Measurements from ENCODE around the gene SART1.

The SART1 gene

GRCh38 chr11:65941720-65942310 is 19.7 kb upstream of the SART1 start:
- TF ChIP-seq POLR2AphosphoS5 (IDR thresholded peaks at IDR 0.05; ENCODE audit: low read depth, low read length) (no peak), FOXP2 (optimal IDR thresholded peaks at IDR 0.05; ENCODE audit: borderline replicate concordance, extremely low read depth, extremely low read length, insufficient read depth) (no peak), REST (IDR thresholded peaks at IDR 0.05; ENCODE audit: insufficient read depth in 1 of 2, low read depth in 2 of 2, low read length in 2 of 2) (no peak), TAF1 (IDR thresholded peaks at IDR 0.05; ENCODE audit: borderline replicate concordance, insufficient read depth, low read length) (no peak), SIN3A (IDR thresholded peaks at IDR 0.05; ENCODE audit: borderline replicate concordance, insufficient read depth, low read length) (no peak)

- TF ChIP-seq FOXP2 (optimal IDR thresholded peaks at IDR 0.05; ENCODE audit: borderline replicate concordance, extremely low read depth, extremely low read length, insufficient read depth), result no peak
- TF ChIP-seq POLR2AphosphoS5 (IDR thresholded peaks at IDR 0.05; ENCODE audit: low read depth, low read length), result no peak
- no peak for TF ChIP-seq SIN3A (IDR thresholded peaks at IDR 0.05; ENCODE audit: borderline replicate concordance, insufficient read depth, low read length)
- TF ChIP-seq REST (IDR thresholded peaks at IDR 0.05; ENCODE audit: insufficient read depth in 1 of 2, low read depth in 2 of 2, low read length in 2 of 2), result no peak
- no peak for TF ChIP-seq TAF1 (IDR thresholded peaks at IDR 0.05; ENCODE audit: borderline replicate concordance, insufficient read depth, low read length)
These were observed 19.0 kb upstream of the SART1 start for GRCh38 chr11:65942531-65942930.

- TF ChIP-seq SIN3A (IDR thresholded peaks at IDR 0.05; ENCODE audit: borderline replicate concordance, insufficient read depth, low read length), result no peak
- TF ChIP-seq REST (IDR thresholded peaks at IDR 0.05; ENCODE audit: insufficient read depth in 1 of 2, low read depth in 2 of 2, low read length in 2 of 2), result no peak
- no peak for TF ChIP-seq POLR2AphosphoS5 (IDR thresholded peaks at IDR 0.05; ENCODE audit: low read depth, low read length)
- TF ChIP-seq FOXP2 (optimal IDR thresholded peaks at IDR 0.05; ENCODE audit: borderline replicate concordance, extremely low read depth, extremely low read length, insufficient read depth), result no peak
- no peak for TF ChIP-seq TAF1 (IDR thresholded peaks at IDR 0.05; ENCODE audit: borderline replicate concordance, insufficient read depth, low read length)
These were observed 17.3 kb upstream of the SART1 start for GRCh38 chr11:65944191-65944590.

- TF ChIP-seq POLR2AphosphoS5 (IDR thresholded peaks at IDR 0.05; ENCODE audit: low read depth, low read length), result no peak
- no peak for TF ChIP-seq TAF1 (IDR thresholded peaks at IDR 0.05; ENCODE audit: borderline replicate concordance, insufficient read depth, low read length)
- TF ChIP-seq REST (IDR thresholded peaks at IDR 0.05; ENCODE audit: insufficient read depth in 1 of 2, low read depth in 2 of 2, low read length in 2 of 2), result no peak
- no peak for TF ChIP-seq SIN3A (IDR thresholded peaks at IDR 0.05; ENCODE audit: borderline replicate concordance, insufficient read depth, low read length)
- TF ChIP-seq FOXP2 (optimal IDR thresholded peaks at IDR 0.05; ENCODE audit: borderline replicate concordance, extremely low read depth, extremely low read length, insufficient read depth), result no peak
These were observed 16.8 kb upstream of the SART1 start for GRCh38 chr11:65944767-65945166.

Measured in PFSK-1 (cell line).